ENCODE measurements around the gene TMEM88. TPM values are rescaled to one million over a fixed set of nuclear protein-coding genes. Genes with fewer than 3 reads are reported as not detected.
A peak's percentile ranks its signal among the peaks of the same experiment; 100 is the strongest.

The TMEM88 gene
- total and polyA plus RNA-seq, 2 of the 13 experiments (the other 11 are each of a cell fraction or from before 2014, with no cell fraction given) = 0.31 to 0.66 TPM

DNA sequence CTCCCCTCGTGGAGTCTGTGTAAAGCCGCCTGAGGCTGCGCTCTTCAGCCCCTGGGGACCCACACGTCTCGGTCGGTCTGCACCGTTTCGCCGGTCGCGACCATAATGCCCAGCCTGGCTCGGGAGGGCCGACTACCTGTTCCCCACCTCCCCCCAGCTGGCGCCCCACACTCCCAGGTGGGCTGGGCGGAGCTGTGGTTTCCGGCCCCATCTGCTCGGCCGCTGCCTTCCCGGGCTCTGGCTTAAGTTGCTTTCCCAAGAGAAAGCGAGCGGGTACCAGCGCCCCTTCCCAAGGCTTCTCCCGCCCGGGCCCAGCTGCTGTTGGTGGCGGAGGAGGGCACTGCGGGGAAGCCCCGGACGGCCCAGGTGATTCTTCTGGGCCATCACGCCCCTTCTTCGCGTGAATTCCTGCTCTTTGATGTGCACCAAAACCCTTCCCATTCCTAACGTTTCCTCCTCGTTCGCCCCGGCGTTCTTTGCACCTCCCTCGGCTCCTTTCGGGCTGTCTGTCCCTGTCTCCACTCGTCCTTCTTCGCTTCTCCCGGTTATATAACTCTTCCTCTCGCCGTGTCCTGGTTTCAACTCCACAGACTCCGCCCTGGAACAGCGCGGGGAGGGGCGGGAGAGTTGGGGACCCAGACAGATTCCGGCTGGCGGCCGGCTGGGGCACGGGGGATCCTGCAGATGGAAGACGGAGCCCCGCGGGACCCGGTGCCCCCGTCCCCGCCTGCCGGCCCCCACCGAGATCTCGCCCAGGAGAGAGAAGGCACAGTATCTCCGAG, 18.9 kb upstream of the TMEM88 start (continued):
- no peak for TF ChIP-seq SOX5 (CRISPR knock-in tag; IDR thresholded peaks at IDR 0.05; ENCODE audit: borderline replicate concordance)
- TF ChIP-seq, protein P1, sequence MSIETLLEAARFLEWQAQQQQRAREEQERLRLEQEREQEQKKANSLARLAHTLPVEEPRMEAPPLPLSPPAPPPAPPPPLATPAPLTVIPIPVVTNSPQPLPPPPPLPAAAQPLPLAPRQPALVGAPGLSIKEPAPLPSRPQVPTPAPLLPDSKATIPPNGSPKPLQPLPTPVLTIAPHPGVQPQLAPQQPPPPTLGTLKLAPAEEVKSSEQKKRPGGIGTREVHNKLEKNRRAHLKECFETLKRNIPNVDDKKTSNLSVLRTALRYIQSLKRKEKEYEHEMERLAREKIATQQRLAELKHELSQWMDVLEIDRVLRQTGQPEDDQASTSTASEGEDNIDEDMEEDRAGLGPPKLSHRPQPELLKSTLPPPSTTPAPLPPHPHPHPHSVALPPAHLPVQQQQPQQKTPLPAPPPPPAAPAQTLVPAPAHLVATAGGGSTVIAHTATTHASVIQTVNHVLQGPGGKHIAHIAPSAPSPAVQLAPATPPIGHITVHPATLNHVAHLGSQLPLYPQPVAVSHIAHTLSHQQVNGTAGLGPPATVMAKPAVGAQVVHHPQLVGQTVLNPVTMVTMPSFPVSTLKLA (IDR thresholded peaks at IDR 0.05) = no peak
- no peak for TF ChIP-seq AGO1 (IDR thresholded peaks at IDR 0.05; ENCODE audit: low read depth, low read length, poor library complexity, severe bottlenecking)
- TF ChIP-seq GATAD2A (CRISPR knock-in tag; IDR thresholded peaks at IDR 0.05) = no peak
- peak; percentile 25; the same call in 1 of the 2 replicates for TF ChIP-seq ZNF160 (CRISPR knock-in tag; IDR thresholded peaks at IDR 0.05)
- no peak for TF ChIP-seq ZNF766 (CRISPR knock-in tag; IDR thresholded peaks at IDR 0.05; ENCODE audit: borderline replicate concordance)
- TF ChIP-seq MXI1 (IDR thresholded peaks at IDR 0.05; ENCODE audit: borderline replicate concordance, low read depth, low read length) = no peak
- TF ChIP-seq ZNF180 (CRISPR knock-in tag; IDR thresholded peaks at IDR 0.05; ENCODE audit: borderline replicate concordance, low read depth) = no peak
- TF ChIP-seq, protein P2, sequence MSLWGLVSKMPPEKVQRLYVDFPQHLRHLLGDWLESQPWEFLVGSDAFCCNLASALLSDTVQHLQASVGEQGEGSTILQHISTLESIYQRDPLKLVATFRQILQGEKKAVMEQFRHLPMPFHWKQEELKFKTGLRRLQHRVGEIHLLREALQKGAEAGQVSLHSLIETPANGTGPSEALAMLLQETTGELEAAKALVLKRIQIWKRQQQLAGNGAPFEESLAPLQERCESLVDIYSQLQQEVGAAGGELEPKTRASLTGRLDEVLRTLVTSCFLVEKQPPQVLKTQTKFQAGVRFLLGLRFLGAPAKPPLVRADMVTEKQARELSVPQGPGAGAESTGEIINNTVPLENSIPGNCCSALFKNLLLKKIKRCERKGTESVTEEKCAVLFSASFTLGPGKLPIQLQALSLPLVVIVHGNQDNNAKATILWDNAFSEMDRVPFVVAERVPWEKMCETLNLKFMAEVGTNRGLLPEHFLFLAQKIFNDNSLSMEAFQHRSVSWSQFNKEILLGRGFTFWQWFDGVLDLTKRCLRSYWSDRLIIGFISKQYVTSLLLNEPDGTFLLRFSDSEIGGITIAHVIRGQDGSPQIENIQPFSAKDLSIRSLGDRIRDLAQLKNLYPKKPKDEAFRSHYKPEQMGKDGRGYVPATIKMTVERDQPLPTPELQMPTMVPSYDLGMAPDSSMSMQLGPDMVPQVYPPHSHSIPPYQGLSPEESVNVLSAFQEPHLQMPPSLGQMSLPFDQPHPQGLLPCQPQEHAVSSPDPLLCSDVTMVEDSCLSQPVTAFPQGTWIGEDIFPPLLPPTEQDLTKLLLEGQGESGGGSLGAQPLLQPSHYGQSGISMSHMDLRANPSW (CRISPR knock-in tag; IDR thresholded peaks at IDR 0.05; ENCODE audit: borderline replicate concordance) = no peak
- no peak for TF ChIP-seq BORCS8-MEF2B (CRISPR knock-in tag; IDR thresholded peaks at IDR 0.05)
- no peak for TF ChIP-seq NFYB (CRISPR knock-in tag; IDR thresholded peaks at IDR 0.05)
- peak; percentile 61 for TF ChIP-seq ZNF687 (CRISPR knock-in tag; IDR thresholded peaks at IDR 0.05)
- TF ChIP-seq ZNF496 (CRISPR knock-in tag; IDR thresholded peaks at IDR 0.05; ENCODE audit: insufficient replicate concordance) = no peak
- TF ChIP-seq ZNF549 (CRISPR knock-in tag; IDR thresholded peaks at IDR 0.05) = no peak
- TF ChIP-seq MYPOP (CRISPR knock-in tag; IDR thresholded peaks at IDR 0.05) = no peak
- no peak for TF ChIP-seq SCMH1 (CRISPR knock-in tag; IDR thresholded peaks at IDR 0.05; ENCODE audit: borderline replicate concordance)
- no peak; the same call in 1 of the 2 replicates for TF ChIP-seq ZBTB7B (CRISPR knock-in tag; IDR thresholded peaks at IDR 0.05)
- no peak for TF ChIP-seq CENPBD1 (CRISPR knock-in tag; IDR thresholded peaks at IDR 0.05; ENCODE audit: borderline replicate concordance, low read depth)
- no peak for TF ChIP-seq JDP2 (CRISPR knock-in tag; IDR thresholded peaks at IDR 0.05; ENCODE audit: borderline replicate concordance)

Measured in HepG2 (cell line).